NT2/D1 (cell line): ENCODE measurements around the gene SBF2.

Experiments used
- SUZ12 ChIP-seq: IDR thresholded peaks from 2 replicates; pipeline ENCODE4 v1.6.1; 2011; ENCODE audit not compliant: insufficient read length, insufficient read depth; ENCODE audit errors: extremely low read depth
- YY1 ChIP-seq: IDR thresholded peaks from 2 replicates; pipeline ENCODE4 v1.6.1; 2011; ENCODE audit not compliant: insufficient read length, insufficient read depth

DNA sequence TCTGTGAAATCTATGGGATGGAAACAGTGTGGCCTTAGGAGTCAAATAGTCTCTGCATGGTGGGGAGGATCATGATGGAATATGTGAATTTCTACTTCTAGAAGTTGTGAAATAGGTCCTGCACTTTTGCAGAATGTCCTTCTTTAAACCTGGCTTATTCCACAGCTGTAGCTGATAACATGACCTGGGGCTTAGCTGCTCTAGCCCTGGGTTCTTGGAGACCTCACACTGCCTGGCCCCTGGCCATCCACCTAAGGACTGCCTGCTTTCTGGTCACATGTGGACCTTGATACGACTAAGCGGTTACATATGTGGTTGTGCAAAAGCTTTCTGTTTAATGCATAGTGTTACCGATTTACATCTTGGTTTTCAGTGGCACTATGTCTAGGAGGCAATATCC, 541.9 kb downstream of the SBF2 start:
- TF ChIP-seq YY1 (no peak), SUZ12 (no peak)
